Measurements from ENCODE around the gene TSEN54.

Gene TSEN54

GRCh38 chr17:75488693-75489510, 27.4 kb upstream of the TSEN54 start:
- DNase-seq = no peak

- DNase-seq = no peak
Observed at GRCh38 chr17:75489511-75489955, 26.8 kb upstream of the TSEN54 start.

- no peak for DNase-seq
Observed at GRCh38 chr17:75490173-75490743, 26.1 kb upstream of the TSEN54 start.

GRCh38 chr17:75490953-75491649, 25.2 kb upstream of the TSEN54 start:
- no peak for DNase-seq

GRCh38 chr17:75491680-75492079, 24.6 kb upstream of the TSEN54 start:
- no peak for DNase-seq

GRCh38 chr17:75492555-75493168, 23.7 kb upstream of the TSEN54 start:
- no peak for DNase-seq

GRCh38 chr17:75493476-75494129, 22.7 kb upstream of the TSEN54 start:
- no peak for DNase-seq

- DNase-seq = no peak
Observed at GRCh38 chr17:75494326-75494877, 21.9 kb upstream of the TSEN54 start.

GRCh38 chr17:75496005-75496404, 20.3 kb upstream of the TSEN54 start:
- no peak for DNase-seq

- no peak for DNase-seq
Observed at GRCh38 chr17:75498039-75498725, 18.1 kb upstream of the TSEN54 start.

- DNase-seq = no peak
Observed at GRCh38 chr17:75498726-75499213, 17.6 kb upstream of the TSEN54 start.

- no peak for DNase-seq
Observed at GRCh38 chr17:75499313-75500022, 16.9 kb upstream of the TSEN54 start.

GRCh38 chr17:75500419-75501216, 15.7 kb upstream of the TSEN54 start:
- no peak for DNase-seq

GRCh38 chr17:75501378-75502071, 14.8 kb upstream of the TSEN54 start:
- DNase-seq = no peak

- DNase-seq = no peak
Observed at GRCh38 chr17:75502072-75502720, 14.1 kb upstream of the TSEN54 start.

GRCh38 chr17:75502721-75503329, 13.5 kb upstream of the TSEN54 start:
- no peak for DNase-seq

GRCh38 chr17:75503337-75503950, 12.9 kb upstream of the TSEN54 start:
- no peak for DNase-seq

GRCh38 chr17:75503976-75504346, 12.4 kb upstream of the TSEN54 start:
- DNase-seq = no peak
